ENCODE results near the gene ZCCHC14.

GRCh38 chr16:87410530-87410929, 82.3 kb downstream of the ZCCHC14 start:
- TF ChIP-seq CTCF (IDR thresholded peaks at IDR 0.05) (no peak), POLR2A (IDR thresholded peaks at IDR 0.05) (no peak)
